IMR-90 (cell line): ENCODE results near the gene OSBPL6. TPM values are rescaled to one million over a fixed set of nuclear protein-coding genes. Genes with fewer than 3 reads are reported as not detected.
"Not testable (repeated sequence)": the region's sequence is repeated elsewhere in the genome, so short reads cannot be mapped to it uniquely, and the experiment has no call there.

ENCODE experiments used
- ATAC-seq: fragments of 200-7000 bp; cut with Tn5 transposase; 2 replicates; pipeline ENCODE4 v1.9.1; 2020; ENCODE audit warnings: low read depth, mild to moderate bottlenecking, moderate library complexity
- BruUV-seq: library from RNA; stranded (reverse); fragments of 400-500 nt; replicated peaks from 2 replicates; lab custom pipeline; 2021; lab: Mats Ljungman, UMichigan
- CTCF ChIA-PET: fragments of 300-600 bp; formaldehyde crosslinking; extraction: SDS; loops from one replicate; lab custom pipeline; 2021; ENCODE audit warnings: antibody characterized with exemption; lab: Yijun Ruan, JAX
- POLR2A ChIA-PET: fragments of 300-600 bp; sonication (Branson Sonifier 250); formaldehyde crosslinking; loops from one replicate; lab custom pipeline; 2022; ENCODE audit warnings: antibody characterized with exemption; ENCODE audit not compliant: unreplicated experiment; lab: Charles Lee
- DNase-seq: peaks from one replicate; pipeline ENCODE4 v3.0.0; 2013
- H2AFZ ChIP-seq: replicated peaks from 2 replicates; pipeline ENCODE3; 2013; ENCODE audit warnings: low read length, mild to moderate bottlenecking; ENCODE audit not compliant: poor library complexity
- H2AK5ac ChIP-seq: 2 replicates; pipeline ENCODE4 v1.6.1; 2013; ENCODE audit warnings: low read depth, low read length, inconsistent platforms
- H2AK9ac ChIP-seq: replicated peaks from 2 replicates; pipeline ENCODE3; 2013; ENCODE audit warnings: mild to moderate bottlenecking, low read depth, low read length, moderate library complexity; ENCODE audit not compliant: poor library complexity
- H2BK120ac ChIP-seq: 2 replicates; pipeline ENCODE4 v1.6.1; 2013; ENCODE audit warnings: low read depth, low read length, inconsistent platforms
- H2BK15ac ChIP-seq: 3 replicates; pipeline ENCODE4 v1.6.1; 2013; ENCODE audit warnings: low read depth, low read length, inconsistent platforms
- H2BK20ac ChIP-seq: 2 replicates; pipeline ENCODE4 v1.6.1; 2013; ENCODE audit warnings: low read depth, mild to moderate bottlenecking, inconsistent platforms, low read length, moderate library complexity
- H2BK5ac ChIP-seq: 2 replicates; pipeline ENCODE4 v1.6.1; 2013; ENCODE audit warnings: mild to moderate bottlenecking, low read depth, low read length, inconsistent platforms; ENCODE audit not compliant: poor library complexity, severe bottlenecking
- H3K14ac ChIP-seq: replicated peaks from 2 replicates; pipeline ENCODE4 v1.6.1; 2013; ENCODE audit warnings: low read depth, low read length, inconsistent platforms
- H3K18ac ChIP-seq: 2 replicates; pipeline ENCODE4 v1.6.1; 2013; ENCODE audit warnings: low read depth, low read length, control low read depth
- H3K23ac ChIP-seq: 2 replicates; pipeline ENCODE4 v1.6.1; 2013; ENCODE audit warnings: low read depth, low read length, inconsistent platforms
- H3K27ac ChIP-seq: 2 replicates; pipeline ENCODE4 v1.5.1; 2013; ENCODE audit warnings: mild to moderate bottlenecking, control low read depth, low read length; ENCODE audit not compliant: insufficient read depth
- H3K27me3 ChIP-seq: 2 replicates; pipeline ENCODE4 v1.6.1; 2013; ENCODE audit warnings: low read length; ENCODE audit not compliant: control insufficient read depth, insufficient read depth
- H3K36me3 ChIP-seq: 2 replicates; pipeline ENCODE4 v1.6.1; 2013; ENCODE audit warnings: low read length, mixed read lengths; ENCODE audit not compliant: control insufficient read depth, insufficient read depth
- H3K4ac ChIP-seq: 2 replicates; pipeline ENCODE4 v1.6.1; 2013; ENCODE audit warnings: low read depth, low read length, inconsistent platforms
- H3K4me1 ChIP-seq: 2 replicates; pipeline ENCODE4 v1.6.1; 2013; ENCODE audit warnings: low read length, mixed read lengths; ENCODE audit not compliant: control insufficient read depth, insufficient read depth
- H3K4me2 ChIP-seq: 2 replicates; pipeline ENCODE4 v1.6.1; 2013; ENCODE audit warnings: low read depth, mild to moderate bottlenecking, control low read depth, low read length, moderate library complexity
- H3K4me3 ChIP-seq: 2 replicates; pipeline ENCODE4 v1.5.1; 2013; ENCODE audit warnings: low read depth, mild to moderate bottlenecking, control low read depth, low read length, moderate library complexity; ENCODE audit not compliant: insufficient read depth
- H3K56ac ChIP-seq: 2 replicates; pipeline ENCODE4 v1.6.1; 2013; ENCODE audit warnings: low read length, inconsistent platforms; ENCODE audit not compliant: insufficient read depth; ENCODE audit errors: extremely low read depth
- H3K79me1 ChIP-seq, 2 experiments: 2 replicates each; pipeline ENCODE4 v1.6.1; 2013; ENCODE audit warnings: low read length in 2 of 2, inconsistent platforms in 1 of 2, low read depth in 1 of 2
- H3K9ac ChIP-seq: 2 replicates; pipeline ENCODE4 v1.6.1; 2013; ENCODE audit warnings: low read depth, low read length, control low read depth
- H3K9me1 ChIP-seq: 2 replicates; pipeline ENCODE4 v1.6.1; 2013; ENCODE audit warnings: low read length, inconsistent platforms; ENCODE audit not compliant: insufficient read depth
- H3K9me3 ChIP-seq: 2 replicates; pipeline ENCODE4 v1.6.1; 2013; ENCODE audit warnings: low read length; ENCODE audit not compliant: control insufficient read depth, insufficient read depth
- H4K20me1 ChIP-seq: 2 replicates; pipeline ENCODE4 v1.6.1; 2013; ENCODE audit warnings: low read length, inconsistent platforms; ENCODE audit not compliant: insufficient read depth
- H4K5ac ChIP-seq: 2 replicates; pipeline ENCODE4 v1.6.1; 2013; ENCODE audit warnings: mild to moderate bottlenecking, low read depth, low read length, control low read depth
- H4K8ac ChIP-seq, 2 experiments: 2 replicates each; pipeline ENCODE4 v1.6.1; 2013; ENCODE audit warnings: low read depth in 2 of 2, low read length in 2 of 2, control low read depth in 1 of 2, inconsistent platforms in 1 of 2
- H4K91ac ChIP-seq: 2 replicates; pipeline ENCODE4 v1.6.1; 2013; ENCODE audit warnings: low read depth, low read length, inconsistent platforms; ENCODE audit not compliant: insufficient read depth
- WGBS, 2 experiments: methylation state at CpG; one replicate each; pipeline versions ENCODE4 v1.1.5 to v1.1.7; 2013; ENCODE audit warnings: missing lambda C conversion rate in 2 of 2; ENCODE audit not compliant: insufficient read length in 1 of 2; ENCODE audit errors: extremely low coverage in 2 of 2; 5-methylcytosine and 5-hydroxymethylcytosine counted together
- dilution Hi-C: fragments of 300-500 bp; cut with HindIII; formaldehyde crosslinking; loops from one replicate; pipeline ENCODE4 v1.14.3; 2018; ENCODE audit warnings: low sequenced_read_pairs; ENCODE audit not compliant: unreplicated experiment
- in situ Hi-C: fragments of 300-500 bp; cut with MboI; formaldehyde crosslinking; loops from 3 replicates; pipeline ENCODE4 v1.14.3; 2019; ENCODE audit warnings: low sequenced_read_pairs, inconsistent platforms, mixed read lengths
- intact Hi-C: fragments of 100-400 bp; cut with micrococcal nuclease; formaldehyde crosslinking; loops from 2 replicates; pipeline ENCODE4 v1.10.0; 2022
- polyA plus RNA-seq, 3 experiments: library from polyadenylated mRNA; depleted of rRNA; stranded (reverse); fragments of >200 nt; gene quantifications; 2 replicates each; pipeline ENCODE4 v1.2.3, GENCODE V29; 2012; ENCODE audit warnings: low replicate concordance in 1 of 3
- total RNA-seq: library from RNA; depleted of rRNA; stranded (reverse); fragments of >200 nt; gene quantifications from 2 replicates; pipeline ENCODE4 v1.2.3, GENCODE V29; 2012

The OSBPL6 gene
- total and polyA plus RNA-seq, 2 of the 4 experiments (the other 2 are of a cell fraction): 3.2 to 3.7 TPM

DNA sequence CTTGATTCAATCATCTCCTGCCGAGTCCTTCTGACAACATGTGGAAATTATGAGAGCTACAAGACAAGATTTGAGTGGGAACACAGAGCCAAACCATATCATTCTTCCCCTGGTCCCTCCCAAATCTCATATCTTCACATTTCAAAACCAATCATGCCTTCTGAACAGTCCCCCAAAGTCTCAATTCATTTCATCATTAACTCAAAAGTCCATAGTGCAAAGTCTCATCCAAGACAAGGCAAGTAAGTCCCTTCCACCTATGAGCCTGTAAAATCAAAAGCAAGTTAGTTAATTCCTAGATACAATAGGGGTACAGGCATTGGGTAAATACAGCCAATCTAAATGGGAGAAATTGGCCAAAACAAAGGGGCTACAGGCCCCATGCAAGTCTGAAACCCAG lies 40.4 kb upstream of the OSBPL6 start:
- H3K14ac ChIP-seq, H2BK15ac ChIP-seq, DNase-seq, H3K23ac ChIP-seq, H2AFZ ChIP-seq, H3K36me3 ChIP-seq, H3K27ac ChIP-seq, H3K4me2 ChIP-seq, H2AK5ac ChIP-seq, H2BK20ac ChIP-seq, H3K79me1 ChIP-seq, H3K56ac ChIP-seq, CTCF ChIA-PET, H4K5ac ChIP-seq, H3K18ac ChIP-seq, H2BK120ac ChIP-seq, POLR2A ChIA-PET, H3K9me3 ChIP-seq, H3K9me1 ChIP-seq, intact Hi-C loops, H3K4me1 ChIP-seq, H4K20me1 ChIP-seq, BruUV-seq, ATAC-seq, dilution Hi-C loops, H4K8ac ChIP-seq, in situ Hi-C loops, H4K91ac ChIP-seq, H3K4me3 ChIP-seq, H3K9ac ChIP-seq, H2AK9ac ChIP-seq, H3K4ac ChIP-seq, H3K27me3 ChIP-seq, H2BK5ac ChIP-seq: not testable (repeated sequence)
- no CpG with 5 or more reads among the region's 1 CpG for WGBS, 2 experiments
